ENCODE data around the gene RGP1. TPM values are rescaled to one million over a fixed set of nuclear protein-coding genes. Genes with fewer than 3 reads are reported as not detected.

Gene RGP1
- total and polyA plus RNA-seq, 12 donors = 6.4 to 41.2 (median 22.3) TPM

DNA sequence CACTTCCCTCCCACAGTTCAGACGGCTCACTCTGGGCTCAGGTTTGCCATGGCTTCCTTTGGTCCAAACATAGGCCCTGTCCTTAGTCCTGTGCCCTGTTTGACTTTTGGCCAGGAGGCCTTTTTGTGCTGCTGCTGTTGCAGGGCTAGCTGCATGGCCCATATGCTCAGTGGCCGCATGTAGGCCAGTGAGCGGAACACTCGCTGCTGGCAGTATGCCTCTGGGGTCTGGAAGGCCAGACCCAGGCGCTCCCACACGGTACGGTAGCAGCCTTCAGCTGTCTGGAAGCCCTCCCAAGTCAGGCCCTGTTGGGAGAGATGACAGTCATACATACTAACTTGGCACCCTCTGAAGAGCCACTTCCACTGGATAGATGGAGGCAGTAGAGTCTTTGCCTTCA is 11.9 kb upstream of the RGP1 start:
- H3K36me3 ChIP-seq (replicated peaks in 1 of 2) = peaks cover 0 to 78% of the 10 kb centered on the region in 2 donors
- H3K9me3 ChIP-seq (replicated peaks in 1 of 3) = no peaks in the 10 kb centered on the region
- 0 to 69% (median 67%) methylated on average over 1 to 7 of the region's 7 CpGs for WGBS, 4 donors
- TF ChIP-seq CTCF (IDR thresholded peaks at IDR 0.05) (no peak), POLR2A (IDR thresholded peaks at IDR 0.05) (no peak)
- no peaks in the 10 kb centered on the region for H3K27me3 ChIP-seq
- H3K27ac ChIP-seq = no peak overlapping the region
- no peak for DNase-seq
- intact Hi-C loops (cut with DNase I) = no loop called here
- H3K4me1 ChIP-seq (replicated peaks in 1 of 2) = peaks cover 7 to 18% of the 10 kb centered on the region in 2 donors
- H3K4me3 ChIP-seq = no peak overlapping the region

DNA sequence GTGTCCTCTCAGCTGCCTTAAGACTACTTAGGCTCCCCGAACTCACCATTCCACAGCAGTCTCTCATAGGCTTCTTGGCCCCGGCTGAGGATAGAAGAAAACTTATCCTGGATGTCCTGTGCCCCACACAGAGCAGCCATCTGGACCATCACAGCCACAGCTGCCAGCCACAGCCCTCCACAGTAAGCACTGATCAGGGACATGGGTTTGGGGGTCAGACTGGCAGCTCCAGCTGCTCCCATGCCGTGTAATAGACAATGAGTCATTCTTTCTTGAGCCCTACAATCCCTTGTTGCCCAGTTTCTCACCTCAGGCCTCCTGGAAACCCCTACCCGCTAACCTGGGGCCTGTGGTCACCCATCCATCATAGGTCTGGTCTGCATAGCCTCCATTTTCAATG is 10.9 kb upstream of the RGP1 start:
- Histone ChIP-seq H3K36me3 (replicated peaks in 1 of 2) (peaks cover 0 to 88% of the 10 kb centered on the region in 2 donors), H3K4me1 (replicated peaks in 1 of 2) (peaks cover 4 to 16% of the 10 kb centered on the region in 2 donors), H3K9me3 (replicated peaks in 1 of 3) (no peaks in the 10 kb centered on the region), H3K27ac (no peak overlapping the region), H3K27me3 (no peaks in the 10 kb centered on the region), H3K4me3 (no peak overlapping the region)
- TF ChIP-seq CTCF (IDR thresholded peaks at IDR 0.05) (no peak), POLR2A (IDR thresholded peaks at IDR 0.05) (no peak)
- DNase-seq = no peak
- intact Hi-C loops (cut with DNase I) = no loop called here
- 70 to 81% (median 78%) methylated on average over 4 of the region's 4 CpGs for WGBS, 4 donors

- 81 to 85% (median 83%) methylated on average over 7 of the region's 7 CpGs for WGBS, 4 donors
- TF ChIP-seq POLR2A (IDR thresholded peaks at IDR 0.05) (no peak), CTCF (IDR thresholded peaks at IDR 0.05) (no peak)
- intact Hi-C loops (cut with DNase I) = no loop called here
- peaks cover 0 to 8% of the 10 kb centered on the region in 2 donors for H3K4me1 ChIP-seq (replicated peaks in 1 of 2)
- no peaks in the 10 kb centered on the region for H3K27me3 ChIP-seq
- peaks cover 0 to 96% of the 10 kb centered on the region in 2 donors for H3K36me3 ChIP-seq (replicated peaks in 1 of 2)
- no peaks in the 10 kb centered on the region for H3K9me3 ChIP-seq (replicated peaks in 1 of 3)
- no peak overlapping the region for H3K27ac ChIP-seq
- no peak overlapping the region for H3K4me3 ChIP-seq
- DNase-seq = no peak
Observed at GRCh38 chr9:35738924-35739323, 10.2 kb upstream of the RGP1 start.

- Histone ChIP-seq H3K27me3 (no peaks in the 10 kb centered on the region), H3K36me3 (replicated peaks in 1 of 2) (peaks cover 0 to 92% of the 10 kb centered on the region in 2 donors), H3K4me1 (replicated peaks in 1 of 2) (peaks cover 0 to 10% of the 10 kb centered on the region in 2 donors), H3K4me3 (no peak overlapping the region), H3K27ac (no peak overlapping the region), H3K9me3 (replicated peaks in 1 of 3) (no peaks in the 10 kb centered on the region)
- WGBS, 4 donors = 79 to 94% (median 87%) methylated on average over 4 to 6 of the region's 6 CpGs
- no peak for DNase-seq
- intact Hi-C loops (cut with DNase I) = no loop called here
- TF ChIP-seq POLR2A (IDR thresholded peaks at IDR 0.05) = no peak
- TF ChIP-seq CTCF (IDR thresholded peaks at IDR 0.05) = no peak
Observed at GRCh38 chr9:35740243-35740642, 8.8 kb upstream of the RGP1 start.

All from adrenal gland (tissue), 12 donors.